NCI-H446 treated with DMSO at 0.1 percent for 48 hours (cell line): ENCODE measurements around the gene UBE4B.
"Not testable (repeated sequence)": the region's sequence is repeated elsewhere in the genome, so short reads cannot be mapped to it uniquely, and the experiment has no call there.

Source experiments
- DNase-seq: peaks from one replicate; lab custom pipeline; 2025; lab: John Stamatoyannopoulos, UW

Gene UBE4B

DNA sequence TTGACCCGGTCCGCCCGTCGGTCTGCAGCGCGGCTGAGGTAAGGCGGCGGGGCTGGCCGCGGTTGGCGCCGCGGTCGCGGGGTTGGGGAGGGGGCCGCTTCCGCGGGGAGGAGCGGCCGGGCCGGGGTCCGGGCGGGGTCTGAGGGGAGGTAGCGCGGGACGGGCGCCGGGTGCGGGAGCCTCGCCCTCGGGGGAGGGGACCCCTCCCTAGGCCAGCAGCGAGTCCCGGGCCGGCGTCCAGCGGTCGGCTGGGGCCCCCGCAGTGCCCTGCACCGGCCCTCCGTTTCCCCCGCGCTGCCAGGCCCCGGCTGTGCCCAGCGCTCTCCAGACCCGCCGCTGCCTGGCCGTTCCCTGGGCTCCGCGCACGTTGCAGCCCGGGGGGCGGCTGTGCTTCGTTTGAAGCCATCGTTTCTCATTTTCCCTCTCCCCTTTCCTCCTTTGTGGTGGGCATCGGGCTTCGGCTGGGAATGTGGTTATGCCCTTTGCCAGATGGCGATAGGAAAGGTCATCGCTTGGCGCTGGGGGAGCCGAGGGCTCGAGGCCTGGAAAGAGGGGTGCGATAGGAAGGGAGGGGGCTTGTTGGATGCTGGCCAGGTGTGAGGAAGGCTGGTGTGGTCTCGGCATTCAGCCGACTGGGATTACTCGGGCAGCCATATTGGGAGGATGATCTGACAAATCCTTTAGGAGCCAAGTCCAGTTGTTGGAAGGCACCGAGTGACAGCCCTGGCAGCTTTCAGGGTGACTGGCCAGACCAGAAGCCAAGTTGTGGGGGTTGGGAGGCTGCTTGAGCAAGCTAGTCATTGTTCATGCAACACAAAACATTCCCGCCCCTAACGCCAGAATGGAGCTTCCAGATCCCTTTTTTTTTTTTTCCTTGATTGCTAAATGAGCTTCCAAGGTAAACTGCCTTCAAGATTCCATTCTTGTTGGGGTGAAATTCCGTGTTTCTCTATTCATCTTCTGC is 178.4 kb downstream of the UBE4B start:
- peak; percentile 79 for DNase-seq

DNA sequence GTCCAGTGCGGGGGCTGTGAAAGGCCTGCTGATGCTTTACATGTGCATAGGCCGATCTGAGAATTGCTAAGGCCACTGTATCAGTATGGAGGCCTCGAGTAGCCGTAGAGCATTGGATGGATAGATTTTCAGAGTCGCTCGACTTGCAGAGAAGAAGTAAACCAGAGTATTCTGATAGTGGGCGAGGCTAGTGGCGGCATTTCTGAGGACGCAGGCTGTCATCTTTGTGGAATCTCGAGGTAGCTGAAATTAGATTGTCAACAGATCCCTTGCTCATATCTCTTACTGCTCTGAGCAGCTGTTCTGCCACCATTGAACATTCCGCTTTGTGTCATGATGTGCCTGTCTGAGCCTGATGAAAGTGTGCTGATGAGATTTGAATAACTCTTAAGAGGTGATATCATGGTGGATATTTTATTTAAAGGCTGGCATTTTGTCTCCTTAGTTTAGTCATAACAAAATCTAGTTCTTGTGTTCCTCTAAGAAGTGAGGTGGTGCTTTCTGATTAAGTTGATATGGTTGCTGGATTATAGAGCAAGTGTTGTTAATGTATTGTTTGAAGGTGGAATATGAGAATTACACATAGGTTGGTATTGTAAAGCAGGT is 179.2 kb downstream of the UBE4B start:
- no peak for DNase-seq

DNA sequence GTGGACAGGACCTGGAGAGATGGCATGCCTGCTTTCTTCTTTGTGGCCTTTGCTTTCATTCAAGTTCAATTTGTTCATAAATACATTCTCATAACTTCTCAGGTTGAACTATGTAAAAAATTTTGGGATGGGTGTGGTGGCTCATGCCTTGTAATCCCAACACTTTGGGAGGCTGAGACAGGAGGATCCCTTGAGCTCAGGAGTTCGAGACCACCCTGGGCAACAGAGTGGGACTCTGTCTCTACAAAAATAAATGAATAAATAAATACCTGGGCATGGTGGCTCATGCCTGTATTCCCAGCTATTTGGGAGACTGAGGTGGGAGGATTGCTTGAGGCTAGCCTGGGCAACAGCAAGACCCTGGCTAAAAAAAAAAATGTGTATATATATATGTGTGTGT is 179.7 kb downstream of the UBE4B start:
- DNase-seq, result no peak

DNA sequence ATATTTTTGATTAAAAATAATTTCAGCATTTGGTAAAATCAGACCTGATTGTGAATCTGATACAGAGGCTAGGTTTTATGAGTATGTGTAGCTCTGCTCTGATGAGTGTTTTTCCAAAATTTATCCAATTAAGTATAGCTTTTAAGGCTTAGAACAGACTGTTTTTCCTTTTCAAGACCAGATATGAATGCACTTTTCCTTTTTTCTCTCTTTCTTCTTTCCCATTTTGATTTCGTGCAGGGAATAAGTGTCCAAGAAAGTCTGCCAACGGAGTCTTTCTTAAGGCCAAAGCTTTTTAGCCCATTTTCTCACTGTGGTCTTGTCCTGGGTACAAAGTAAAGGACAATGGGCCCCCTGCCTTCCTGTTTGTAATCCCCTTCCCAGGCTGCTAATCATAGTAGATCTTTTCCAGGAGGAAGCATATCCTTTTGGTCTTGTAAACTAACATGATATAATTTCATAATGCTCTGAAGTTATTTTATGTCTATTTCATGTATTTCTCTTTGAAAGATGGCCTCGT is 180.5 kb downstream of the UBE4B start:
- DNase-seq, result no peak

DNA sequence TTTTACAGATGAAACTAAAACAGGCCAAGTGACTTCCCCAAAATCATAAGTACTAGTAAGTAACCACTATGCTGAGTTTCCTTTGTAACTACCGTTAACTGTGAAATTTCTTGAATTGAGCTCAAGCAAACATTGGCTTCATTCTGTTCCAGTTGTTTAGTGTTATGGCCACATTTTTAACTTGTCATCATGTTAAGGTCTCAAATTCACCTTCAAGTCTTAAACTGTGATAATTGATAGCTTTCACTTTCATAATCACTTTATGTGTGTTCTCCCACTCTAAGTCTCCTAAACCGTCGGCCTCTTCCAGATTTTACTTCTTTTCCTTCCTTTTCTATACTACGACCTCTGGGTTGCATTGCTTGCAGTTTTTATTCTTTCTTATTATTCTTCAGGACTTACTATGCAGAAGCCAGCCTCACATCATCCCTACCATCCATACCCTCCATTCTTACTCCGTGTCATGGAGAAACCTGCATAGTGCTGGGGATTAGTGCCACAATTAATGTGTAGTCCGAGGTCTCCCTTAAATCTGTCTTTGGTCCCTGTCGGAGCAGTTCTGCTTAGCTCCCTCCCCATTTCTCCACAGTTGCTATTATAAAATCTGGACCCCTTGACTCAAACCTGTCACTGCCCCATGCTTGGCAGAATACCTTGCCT is 183.5 kb downstream of the UBE4B start:
- no peak for DNase-seq

DNA sequence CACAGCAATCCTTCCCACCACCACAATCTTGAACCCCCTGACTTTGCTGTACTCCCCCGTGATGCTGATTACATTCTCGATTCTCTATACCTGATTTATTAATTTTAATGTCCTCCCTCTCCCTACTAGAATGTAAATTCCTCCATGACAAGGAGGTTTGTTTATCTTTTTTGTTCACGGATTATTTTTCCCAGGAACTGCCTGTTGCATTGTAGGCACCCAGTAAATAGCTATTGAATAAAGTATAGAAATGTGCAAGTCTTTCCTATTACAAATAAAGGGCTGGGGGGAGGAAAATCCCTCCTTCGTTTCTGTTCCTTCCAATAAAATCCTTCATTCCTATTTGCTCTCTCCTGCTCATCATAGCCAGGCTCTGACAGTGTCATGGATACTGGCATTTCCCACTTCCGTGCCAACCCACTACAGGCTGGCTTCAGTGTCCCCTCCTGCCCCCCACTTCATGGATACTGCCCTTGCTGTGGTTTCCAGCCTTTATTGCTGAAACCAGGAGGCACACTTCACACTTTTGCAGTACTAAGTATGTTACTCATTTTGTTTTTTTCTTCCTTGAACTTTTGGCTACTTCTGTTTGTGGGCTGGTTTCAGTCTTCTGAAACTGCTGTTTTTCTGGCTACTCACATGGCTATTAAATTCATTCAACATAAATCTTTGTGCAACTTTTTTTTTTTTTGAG is 185.1 kb downstream of the UBE4B start:
- no peak for DNase-seq

DNA sequence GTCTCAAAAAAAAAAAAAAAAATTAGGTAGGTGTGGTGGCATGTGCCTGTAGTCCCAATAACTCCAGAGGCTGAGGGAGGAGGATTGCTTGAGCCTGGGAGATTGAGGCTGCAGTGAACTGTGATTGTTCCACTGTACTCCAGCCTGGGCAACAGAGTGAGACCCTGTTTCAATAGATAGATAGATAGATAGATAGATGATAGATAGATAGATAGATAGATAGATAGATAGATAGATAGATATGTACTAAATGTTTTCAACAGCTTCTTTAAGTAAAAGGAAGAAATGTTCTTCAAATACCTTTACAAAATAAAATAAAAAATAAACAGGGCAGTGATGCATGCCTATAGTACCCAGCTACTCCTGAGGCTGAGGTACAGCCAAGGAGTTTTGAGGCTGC is 187.4 kb downstream of the UBE4B start:
- no peak for DNase-seq

DNA sequence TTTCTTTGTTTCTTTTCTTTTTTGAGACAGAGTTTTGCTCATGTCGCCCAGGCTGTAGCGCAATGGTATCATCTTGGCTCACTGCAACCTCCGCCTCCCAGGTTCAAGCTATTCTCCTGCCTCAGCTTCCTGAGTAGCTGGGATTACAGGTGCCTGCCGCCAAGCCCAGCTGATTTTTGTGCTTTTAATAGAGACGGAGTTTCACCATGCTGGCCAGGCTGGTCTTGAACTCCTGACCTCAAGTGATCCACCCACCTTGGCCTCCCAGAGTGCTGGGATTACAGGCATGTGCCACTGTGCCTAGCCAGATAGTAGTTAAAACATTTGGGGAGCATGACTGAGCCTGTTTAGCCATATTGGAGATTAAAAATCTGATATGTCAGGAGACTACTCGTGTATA is 187.9 kb downstream of the UBE4B start:
- DNase-seq, result not testable (repeated sequence)

DNA sequence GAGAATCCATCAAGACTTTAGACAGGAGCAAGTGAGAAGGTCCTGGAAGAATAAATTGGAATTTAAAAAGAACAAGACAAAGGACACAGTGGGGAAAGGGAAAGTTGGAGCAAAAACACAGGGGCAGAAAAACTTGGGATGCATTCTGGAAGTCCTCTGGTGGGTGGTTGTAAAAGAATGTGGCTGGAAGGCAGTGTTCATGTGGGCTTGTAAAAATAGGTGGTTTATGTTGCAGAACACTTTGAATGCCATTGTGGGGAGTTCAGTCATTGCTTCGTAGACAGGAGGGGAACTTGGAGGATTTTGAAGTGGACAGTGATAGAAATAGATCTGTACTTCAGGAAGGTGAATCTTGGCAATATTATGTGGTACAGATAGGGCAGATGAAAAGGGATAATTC is 192.8 kb downstream of the UBE4B start:
- no peak for DNase-seq

DNA sequence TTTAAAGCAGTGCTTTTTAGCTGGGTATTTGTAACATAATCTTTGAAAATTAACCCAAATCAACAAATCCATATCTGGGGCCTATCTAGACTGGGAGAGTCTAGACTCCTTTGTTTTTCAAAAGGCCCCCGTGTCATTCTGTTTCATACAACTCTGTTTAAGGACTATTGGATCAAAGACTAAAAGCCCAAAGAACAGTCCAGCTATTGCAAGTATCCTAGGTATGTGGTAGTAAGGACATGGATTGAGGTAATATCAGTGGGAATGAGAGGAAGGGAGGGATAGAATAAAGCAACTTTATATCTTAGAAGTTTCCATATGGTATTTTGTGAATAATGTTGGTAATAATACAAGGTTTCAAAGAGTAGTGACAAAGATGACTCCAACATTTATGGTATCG is 195.8 kb downstream of the UBE4B start:
- no peak for DNase-seq

DNA sequence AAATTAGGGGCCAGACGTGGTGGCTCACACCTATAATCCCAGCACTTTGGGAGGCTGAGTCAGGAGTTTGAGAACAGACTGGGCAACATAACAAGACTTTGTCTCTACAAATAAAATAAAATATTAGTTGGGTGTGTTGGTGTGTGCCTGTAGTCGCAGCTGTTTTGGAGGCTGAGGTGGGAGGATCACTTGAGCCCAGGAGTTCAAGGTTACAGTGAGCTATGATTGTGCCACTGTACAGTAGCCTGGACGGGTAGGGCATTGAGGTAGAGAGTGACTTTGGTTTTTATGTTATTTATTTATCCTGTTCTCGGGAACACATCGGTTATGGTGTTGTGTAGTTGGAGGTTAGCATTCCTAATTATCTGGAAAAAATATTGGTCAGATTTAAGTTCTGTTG is 197.1 kb downstream of the UBE4B start:
- no peak for DNase-seq
